Mesodermal cell (in vitro differentiated cells): ENCODE data around the gene TCAF1.
A peak's percentile ranks its signal among the peaks of the same experiment; 100 is the strongest.

Experiments
- H3K27ac ChIP-seq: 2 replicates; pipeline ENCODE4 v1.7.0; 2013; ENCODE audit warnings: mild to moderate bottlenecking, low read depth, low read length, moderate library complexity; ENCODE audit not compliant: severe bottlenecking
- H3K36me3 ChIP-seq: 2 replicates; pipeline ENCODE4 v1.7.1; 2013; ENCODE audit warnings: mild to moderate bottlenecking, low read length, moderate library complexity; ENCODE audit not compliant: control insufficient read depth, insufficient read depth
- H3K4me1 ChIP-seq: one replicate; pipeline ENCODE4 v1.7.1; 2013; ENCODE audit warnings: mild to moderate bottlenecking, low read length; ENCODE audit not compliant: insufficient read depth, control insufficient read depth, poor library complexity, severe bottlenecking
- H3K4me3 ChIP-seq: 2 replicates; pipeline ENCODE4 v1.7.0; 2013; ENCODE audit warnings: low read length, control low read depth, mild to moderate bottlenecking; ENCODE audit not compliant: insufficient read depth, poor library complexity, severe bottlenecking; ENCODE audit errors: extremely low read depth
- H3K9me3 ChIP-seq: 2 replicates; pipeline ENCODE4 v1.7.1; 2013; ENCODE audit warnings: mild to moderate bottlenecking, low read length, moderate library complexity; ENCODE audit not compliant: control insufficient read depth
- WGBS, 2 experiments: methylation state at CpG; one replicate each; pipeline ENCODE4 v1.1.5; 2013; ENCODE audit warnings: missing lambda C conversion rate in 2 of 2; ENCODE audit not compliant: insufficient coverage in 2 of 2; 5-methylcytosine and 5-hydroxymethylcytosine counted together

The TCAF1 gene

GRCh38 chr7:143902332-143902899, 440 bp upstream of the TCAF1 start:
- peak overlapping the region; percentile 89 for H3K27ac ChIP-seq

GRCh38 chr7:143901332-143901667, 676 bp downstream of the TCAF1 start:
- Histone ChIP-seq H3K4me1 (peaks cover 14% of the 10 kb centered on the region), H3K27ac (peak overlapping the region; percentile 89), H3K4me3 (peak overlapping the region; percentile 82), H3K36me3 (peaks cover 6% of the 10 kb centered on the region), H3K9me3 (peaks cover 4% of the 10 kb centered on the region)
- 0% methylated on average over 10 to 11 of the region's 14 CpGs for WGBS, 2 experiments

More at GRCh38 chr7:143902332-143902899, 440 bp upstream of the TCAF1 start:
- Histone ChIP-seq H3K9me3 (peaks cover 4% of the 10 kb centered on the region), H3K4me1 (peaks cover 14% of the 10 kb centered on the region), H3K4me3 (peak overlapping the region; percentile 82), H3K36me3 (peaks cover 6% of the 10 kb centered on the region)
- WGBS, 2 experiments = 90 to 92% methylated on average over 6 to 9 of the region's 14 CpGs

- peaks cover 4% of the 10 kb centered on the region for H3K9me3 ChIP-seq
- H3K4me1 ChIP-seq = peaks cover 14% of the 10 kb centered on the region
- peak overlapping the region; percentile 13 for H3K27ac ChIP-seq
- 35 to 68% methylated on average over 3 of the region's 5 CpGs for WGBS, 2 experiments
- H3K36me3 ChIP-seq = peaks cover 6% of the 10 kb centered on the region
- peak overlapping the region; percentile 82 for H3K4me3 ChIP-seq
Measured at GRCh38 chr7:143900230-143900766, 1.7 kb downstream of the TCAF1 start.

- H3K4me3 ChIP-seq = no peak overlapping the region
- peaks cover 10% of the 10 kb centered on the region for H3K4me1 ChIP-seq
- H3K36me3 ChIP-seq = peaks cover 6% of the 10 kb centered on the region
- H3K27ac ChIP-seq = no peak overlapping the region
- H3K9me3 ChIP-seq = peaks cover 4% of the 10 kb centered on the region
- WGBS, 2 experiments = no CpG with 5 or more reads among the region's 1 CpG
Measured at GRCh38 chr7:143898810-143899209, 3.2 kb downstream of the TCAF1 start.

DNA sequence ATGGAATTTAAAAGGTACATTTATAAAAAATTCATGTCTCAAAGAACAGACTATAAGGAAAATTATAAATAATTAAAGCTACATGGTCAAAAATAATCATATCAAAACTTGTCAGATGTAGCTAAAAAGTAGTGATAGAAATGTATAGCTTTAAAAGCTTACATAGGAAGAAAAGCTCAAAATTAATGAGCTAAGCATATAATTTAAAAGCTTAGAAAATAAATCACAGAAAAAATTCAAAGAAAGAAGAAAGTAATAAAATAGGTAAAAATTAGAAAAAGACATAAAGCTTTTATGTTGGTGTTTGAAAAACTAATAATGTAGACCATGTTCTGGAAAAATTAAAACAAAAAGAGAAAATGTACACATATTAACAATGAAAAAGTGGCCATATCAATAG, 5.3 kb downstream of the TCAF1 start:
- Histone ChIP-seq H3K9me3 (peaks cover 4% of the 10 kb centered on the region), H3K4me1 (peaks cover 6% of the 10 kb centered on the region), H3K4me3 (no peak overlapping the region), H3K36me3 (peaks cover 6% of the 10 kb centered on the region), H3K27ac (no peak overlapping the region)

- peaks cover 9% of the 10 kb centered on the region for H3K9me3 ChIP-seq
- peaks cover 14% of the 10 kb centered on the region for H3K36me3 ChIP-seq
- H3K4me1 ChIP-seq = no peaks in the 10 kb centered on the region
- 55% methylated on average over 2 of the region's 5 CpGs; no CpG with 5 or more reads in 1 of the 2 experiments for WGBS, 2 experiments
- no peak overlapping the region for H3K27ac ChIP-seq
- H3K4me3 ChIP-seq = no peak overlapping the region
Measured at GRCh38 chr7:143892527-143893300, 9.3 kb downstream of the TCAF1 start.

DNA sequence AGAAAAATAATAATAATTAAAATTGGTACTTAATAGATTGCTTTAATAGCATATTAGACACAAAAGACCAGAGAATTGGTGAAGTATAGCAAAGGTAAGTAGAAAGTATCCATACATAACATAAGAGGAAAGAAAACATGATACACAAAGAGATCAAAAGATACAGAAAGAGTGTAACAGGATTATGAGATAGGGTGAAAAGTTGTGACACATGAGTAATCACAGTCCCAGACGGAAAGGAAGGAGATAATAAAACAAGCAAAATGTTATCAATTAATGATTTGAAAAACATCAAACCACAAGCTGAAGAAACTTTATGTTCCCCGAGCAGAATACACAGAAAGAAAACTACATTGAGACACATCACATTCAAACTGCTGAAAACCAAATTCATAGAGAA, 10.5 kb downstream of the TCAF1 start:
- Histone ChIP-seq H3K4me1 (peaks cover 7% of the 10 kb centered on the region), H3K27ac (no peak overlapping the region), H3K36me3 (peaks cover 14% of the 10 kb centered on the region), H3K4me3 (no peak overlapping the region), H3K9me3 (peaks cover 9% of the 10 kb centered on the region)
- no CpG with 5 or more reads among the region's 2 CpGs for WGBS, 2 experiments

DNA sequence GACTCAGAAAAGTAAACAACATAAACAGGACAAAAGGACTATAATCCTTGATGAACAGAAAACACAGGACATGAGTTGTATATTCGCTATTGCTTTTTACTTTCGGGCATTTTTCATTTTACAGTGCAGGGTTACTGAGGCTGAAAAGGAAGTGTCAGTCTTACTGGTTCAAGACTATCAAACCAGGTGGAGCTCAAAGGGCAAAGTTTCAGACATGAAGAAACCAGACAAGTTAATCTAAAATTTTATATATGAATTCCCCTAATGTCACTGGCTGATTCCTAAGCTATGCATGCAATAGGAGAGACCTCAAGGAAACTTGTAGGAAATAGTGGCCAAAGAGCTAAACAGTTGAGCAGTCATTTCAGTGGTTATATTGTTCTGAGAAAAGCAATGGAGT, 11.4 kb downstream of the TCAF1 start:
- Histone ChIP-seq H3K9me3 (peaks cover 9% of the 10 kb centered on the region), H3K4me1 (peaks cover 13% of the 10 kb centered on the region), H3K4me3 (no peak overlapping the region), H3K36me3 (peaks cover 14% of the 10 kb centered on the region), H3K27ac (no peak overlapping the region)
- WGBS, 2 experiments = 93 to 100% methylated on average over 2 of the region's 2 CpGs

DNA sequence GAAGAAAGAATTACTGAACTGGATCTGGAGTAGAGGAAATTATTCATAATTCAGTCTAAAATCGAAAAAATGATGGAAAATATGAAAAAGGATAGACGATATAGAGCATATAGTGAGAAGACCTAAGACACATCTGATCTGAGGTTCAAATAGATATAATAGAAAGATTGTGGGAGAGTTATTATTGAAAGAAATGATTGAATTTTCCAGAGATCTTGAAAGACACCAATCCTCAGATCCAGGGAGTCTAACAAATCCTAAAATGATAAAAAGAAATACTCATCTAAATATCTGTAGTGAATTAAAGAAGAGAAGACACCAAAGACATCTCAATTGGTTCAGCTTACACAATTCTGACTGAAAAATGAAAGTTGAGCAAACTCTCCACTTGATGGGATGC, 12.9 kb downstream of the TCAF1 start:
- no peak overlapping the region for H3K27ac ChIP-seq
- no peak overlapping the region for H3K4me3 ChIP-seq
- peaks cover 13% of the 10 kb centered on the region for H3K4me1 ChIP-seq
- WGBS, 2 experiments = 90 to 96% methylated on average over 2 of the region's 2 CpGs
- H3K9me3 ChIP-seq = peaks cover 9% of the 10 kb centered on the region
- H3K36me3 ChIP-seq = peaks cover 14% of the 10 kb centered on the region

- Histone ChIP-seq H3K9me3 (peaks cover 9% of the 10 kb centered on the region), H3K36me3 (peaks cover 14% of the 10 kb centered on the region), H3K4me1 (peaks cover 13% of the 10 kb centered on the region), H3K4me3 (no peak overlapping the region), H3K27ac (no peak overlapping the region)
- 94 to 97% methylated on average over 2 to 3 of the region's 6 CpGs for WGBS, 2 experiments
Measured at GRCh38 chr7:143886826-143887477, 15.0 kb downstream of the TCAF1 start.
